B cell (primary cell): ENCODE data around the gene GASK1B. TPM values are rescaled to one million over a fixed set of nuclear protein-coding genes. Genes with fewer than 3 reads are reported as not detected.

ENCODE experiments used
- ATAC-seq: fragments of 200-7000 bp; cut with Tn5 transposase; one replicate; pipeline ENCODE4 v1.10.0; 2021; ENCODE audit warnings: low read depth, mild to moderate bottlenecking, moderate number of reproducible peaks, moderate library complexity
- CTCF ChIA-PET: fragments of 350-600 bp; sonication (Branson Sonifier 250); formaldehyde crosslinking; loops from one replicate; lab custom pipeline; 2021; ENCODE audit warnings: antibody characterized with exemption, inconsistent platforms; lab: Charles Lee
- POLR2A ChIA-PET: fragments of 350-600 bp; sonication (Branson Sonifier 250); formaldehyde crosslinking; loops from one replicate; lab custom pipeline; 2021; ENCODE audit warnings: antibody characterized with exemption; lab: Charles Lee
- DNase-seq: peaks from one replicate; pipeline ENCODE4 v3.0.0; 2013
- H2AFZ ChIP-seq: 2 replicates; pipeline ENCODE4 v1.6.1; 2012; ENCODE audit warnings: mild to moderate bottlenecking, low read depth, low read length; ENCODE audit not compliant: insufficient read depth, poor library complexity, severe bottlenecking
- H3K27ac ChIP-seq, 2 donors: 1 replicate in 1 of 2; 2 replicates in 1 of 2; pipeline ENCODE4 v1.5.1; 2012 to 2013; ENCODE audit warnings: low read length in 2 of 2, mild to moderate bottlenecking in 2 of 2, moderate library complexity in 1 of 2
- H3K27me3 ChIP-seq, 4 experiments: fragments of 200-600 bp in 1 of 4; sonication (generic) in 1 of 4; replicated peaks in 1 of 4; 1 replicate in 2 of 4; 2 replicates in 2 of 4; pipeline versions ENCODE4 v1.6.1 to v1.7.0; 2013 to 2016; ENCODE audit warnings: low read length in 3 of 4, mild to moderate bottlenecking in 2 of 4, mixed read lengths in 1 of 4, moderate library complexity in 1 of 4; ENCODE audit not compliant: insufficient read depth in 4 of 4, control insufficient read depth in 3 of 4; ENCODE audit errors: control extremely low read depth in 1 of 4
- H3K36me3 ChIP-seq, 2 experiments: replicated peaks in 1 of 2; 1 replicate in 1 of 2; 2 replicates in 1 of 2; pipeline versions ENCODE4 v1.6.1 to v1.7.1; 2013; ENCODE audit warnings: low read length in 1 of 2; ENCODE audit not compliant: insufficient read depth in 2 of 2, control insufficient read depth in 1 of 2; ENCODE audit errors: control extremely low read depth in 1 of 2, extremely low read depth in 1 of 2
- H3K4me1 ChIP-seq, 2 donors: fragments of 200-600 bp in 1 of 2; sonication (generic) in 1 of 2; 1 replicate in 1 of 2; 2 replicates in 1 of 2; pipeline versions ENCODE4 v1.5.1 to v1.6.1; 2013 to 2017; ENCODE audit warnings: low read length in 2 of 2; ENCODE audit not compliant: control insufficient read depth in 2 of 2, insufficient read depth in 2 of 2
- H3K4me2 ChIP-seq: replicated peaks from 2 replicates; pipeline ENCODE3; 2012; ENCODE audit warnings: mild to moderate bottlenecking, low read depth, low read length; ENCODE audit not compliant: poor library complexity, severe bottlenecking
- H3K4me3 ChIP-seq, 5 experiments: fragments of 200-600 bp in 1 of 5; sonication (generic) in 1 of 5; 1 replicate in 3 of 5; 2 replicates in 2 of 5; pipeline versions ENCODE4 v1.5.1 to v1.7.0; 2011 to 2016; ENCODE audit warnings: low read length in 4 of 5, mild to moderate bottlenecking in 4 of 5, low read depth in 2 of 5, control low read depth in 1 of 5, moderate library complexity in 1 of 5; ENCODE audit not compliant: insufficient read depth in 1 of 5; ENCODE audit errors: control extremely low read depth in 1 of 5, extremely low read depth in 1 of 5
- H3K79me2 ChIP-seq: fragments of 200-600 bp; sonication (generic); one replicate; pipeline ENCODE4 v1.6.0; 2016; ENCODE audit warnings: low read length; ENCODE audit not compliant: control insufficient read depth, insufficient read depth
- H3K9ac ChIP-seq: fragments of 200-600 bp; sonication (generic); 2 replicates; pipeline ENCODE4 v1.6.1; 2017; ENCODE audit warnings: mild to moderate bottlenecking, low read length, moderate library complexity
- H3K9me3 ChIP-seq, 3 donors: one replicate each; pipeline versions ENCODE4 v1.6.1 to v1.7.1; 2013; ENCODE audit warnings: low read length in 2 of 3; ENCODE audit not compliant: control insufficient read depth in 2 of 3, insufficient read depth in 1 of 3; ENCODE audit errors: control extremely low read depth in 1 of 3
- H4K20me1 ChIP-seq: 2 replicates; pipeline ENCODE4 v1.6.0; 2012; ENCODE audit warnings: mild to moderate bottlenecking, low read length; ENCODE audit not compliant: insufficient read depth, control insufficient read depth, poor library complexity, severe bottlenecking
- H3K27ac Mint-ChIP-seq: one replicate; pipeline ENCODE4 v1.8.0; 2021; ENCODE audit warnings: mixed read lengths
- H3K27me3 Mint-ChIP-seq: one replicate; pipeline ENCODE4 v1.8.0; 2021; ENCODE audit warnings: mixed read lengths
- H3K4me1 Mint-ChIP-seq: one replicate; pipeline ENCODE4 v1.8.0; 2021; ENCODE audit warnings: mixed read lengths
- H3K4me3 Mint-ChIP-seq: one replicate; pipeline ENCODE4 v1.8.0; 2021; ENCODE audit warnings: mixed read lengths
- H3K9me3 Mint-ChIP-seq: one replicate; pipeline ENCODE4 v1.8.0; 2022; ENCODE audit warnings: mixed read lengths; ENCODE audit not compliant: insufficient read depth
- CTCF ChIP-seq: fragments of 200-600 bp; IDR thresholded peaks from one replicate; pipeline ENCODE4 v1.8.0; 2022; ENCODE audit warnings: antibody characterized with exemption, mild to moderate bottlenecking
- EZH2 ChIP-seq: IDR thresholded peaks from 2 replicates; pipeline ENCODE4 v1.6.1; 2012; ENCODE audit warnings: borderline replicate concordance, low read depth, mild to moderate bottlenecking, moderate library complexity, low read length; ENCODE audit not compliant: insufficient read depth, poor library complexity, severe bottlenecking
- WGBS: methylation state at CpG from one replicate; pipeline ENCODE4 v1.1.5; 2013; ENCODE audit warnings: missing lambda C conversion rate; ENCODE audit not compliant: insufficient coverage; 5-methylcytosine and 5-hydroxymethylcytosine counted together
- intact Hi-C: fragments of 100-400 bp; cut with micrococcal nuclease; formaldehyde crosslinking; loops from one replicate; pipeline ENCODE4 v1.10.0; 2022
- polyA plus RNA-seq: library from polyadenylated mRNA; depleted of rRNA; stranded (reverse); fragments of >200 nt; gene quantifications from 2 replicates; pipeline ENCODE4 v1.2.3, GENCODE V29; 2012
- total RNA-seq, 2 donors: library from RNA; stranded (reverse); fragments of 120-200 nt in 1 of 2; gene quantifications; 1 replicate in 1 of 2; 2 replicates in 1 of 2; pipeline versions ENCODE4 v1.2.3 to v1.2.4, GENCODE V29; 2013 to 2022

The GASK1B gene
- total and polyA plus RNA-seq, 2 donors (not counting 1 experiment from before 2014, with no cell fraction given), result 0.27 to 0.39 TPM

DNA sequence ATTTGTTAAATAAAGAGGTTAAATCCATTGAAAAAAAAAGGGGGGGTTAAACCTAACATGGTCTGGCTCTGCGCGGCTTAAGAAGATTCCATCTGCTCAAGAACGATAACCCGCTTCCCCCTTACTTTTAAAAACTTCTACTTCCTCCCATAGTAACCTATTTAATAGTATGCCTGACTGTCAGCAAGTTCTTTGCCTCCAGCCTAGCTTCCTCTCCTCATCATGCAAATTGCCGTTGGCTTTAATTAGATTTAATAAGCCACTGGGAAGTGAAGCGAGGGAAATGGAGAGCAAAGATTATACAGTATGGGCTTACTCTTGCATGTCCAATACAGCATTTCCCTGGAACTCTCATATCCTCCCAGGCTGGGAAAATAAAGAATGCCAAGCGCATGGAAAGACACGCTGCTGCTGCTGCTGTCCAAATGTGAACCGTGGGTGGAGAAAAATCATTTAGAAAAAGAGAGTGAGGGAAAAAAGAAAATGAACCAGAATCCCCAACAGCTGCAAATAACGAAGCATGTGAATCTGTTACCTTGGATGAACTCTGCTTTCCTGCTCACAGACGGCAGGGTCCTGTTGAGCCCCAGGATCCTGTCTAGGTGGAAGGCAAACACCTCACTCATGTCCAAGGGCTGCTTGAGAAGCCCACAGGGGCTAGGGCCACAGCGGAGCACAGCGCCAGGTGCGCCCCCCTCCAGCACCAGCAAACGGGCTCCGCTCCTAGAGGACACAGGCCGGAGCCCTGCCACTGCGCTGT is 2.7 kb downstream of the GASK1B start:
- ChIA-PET CTCF (no interaction called here), POLR2A (no interaction called here)
- no peak overlapping the region for H3K9ac ChIP-seq
- no peak for TF ChIP-seq EZH2
- no peak for TF ChIP-seq CTCF
- no peaks in the 10 kb centered on the region for H3K36me3 ChIP-seq
- ATAC-seq (no peak), DNase-seq (no peak)
- Mint-ChIP-seq H3K4me1 (peaks cover 3% of the 10 kb centered on the region), H3K27ac (no peak overlapping the region), H3K9me3 (no peaks in the 10 kb centered on the region), H3K4me3 (no peak overlapping the region), H3K27me3 (peaks cover 20% of the 10 kb centered on the region)
- WGBS, result 13% methylated on average over 16 of the region's 18 CpGs
- peaks cover 0 to 5% of the 10 kb centered on the region in 2 donors for H3K4me1 ChIP-seq
- no peak overlapping the region for H2AFZ ChIP-seq
- H3K27ac ChIP-seq, result no peak overlapping the region
- peaks cover 0 to 20% (median 9%) of the 10 kb centered on the region in 4 experiments for H3K27me3 ChIP-seq
- peaks cover 0 to 6% (median 0%) of the 10 kb centered on the region in 3 donors for H3K9me3 ChIP-seq
- H3K4me3 ChIP-seq, result no peak overlapping the region
- H3K4me2 ChIP-seq, result no peak overlapping the region
- H4K20me1 ChIP-seq, result no peaks in the 10 kb centered on the region
- H3K79me2 ChIP-seq, result no peaks in the 10 kb centered on the region
- intact Hi-C loops, result no loop called here

- Histone ChIP-seq H3K36me3 (no peaks in the 10 kb centered on the region), H3K79me2 (no peaks in the 10 kb centered on the region), H2AFZ (no peak overlapping the region), H3K27me3 (peaks cover 0 to 20% (median 9%) of the 10 kb centered on the region in 4 experiments), H3K9me3 (peaks cover 0 to 6% (median 0%) of the 10 kb centered on the region in 3 donors), H4K20me1 (no peaks in the 10 kb centered on the region), H3K4me2 (no peak overlapping the region), H3K9ac (no peak overlapping the region), H3K4me3 (no peak overlapping the region), H3K27ac (no peak overlapping the region), H3K4me1 (peaks cover 0 to 5% of the 10 kb centered on the region in 2 donors)
- CTCF ChIA-PET, result no interaction called here
- intact Hi-C loops, result no loop called here
- H3K4me3 Mint-ChIP-seq, result no peak overlapping the region
- 0% methylated on average over 1 of the region's 3 CpGs for WGBS
- H3K9me3 Mint-ChIP-seq, result no peaks in the 10 kb centered on the region
- ATAC-seq (no peak), DNase-seq (no peak)
- H3K27ac Mint-ChIP-seq, result no peak overlapping the region
- POLR2A ChIA-PET, result no interaction called here
- peaks cover 3% of the 10 kb centered on the region for H3K4me1 Mint-ChIP-seq
- TF ChIP-seq EZH2, result no peak
- peaks cover 20% of the 10 kb centered on the region for H3K27me3 Mint-ChIP-seq
These were observed 3.3 kb downstream of the GASK1B start for GRCh38 chr4:158169506-158169905.
